ENCODE results near the gene CCDC47. TPM values are rescaled to one million over a fixed set of nuclear protein-coding genes. Genes with fewer than 3 reads are reported as not detected.
"Not testable (repeated sequence)": the region's sequence is repeated elsewhere in the genome, so short reads cannot be mapped to it uniquely, and the experiment has no call there.

Gene CCDC47, protein sequence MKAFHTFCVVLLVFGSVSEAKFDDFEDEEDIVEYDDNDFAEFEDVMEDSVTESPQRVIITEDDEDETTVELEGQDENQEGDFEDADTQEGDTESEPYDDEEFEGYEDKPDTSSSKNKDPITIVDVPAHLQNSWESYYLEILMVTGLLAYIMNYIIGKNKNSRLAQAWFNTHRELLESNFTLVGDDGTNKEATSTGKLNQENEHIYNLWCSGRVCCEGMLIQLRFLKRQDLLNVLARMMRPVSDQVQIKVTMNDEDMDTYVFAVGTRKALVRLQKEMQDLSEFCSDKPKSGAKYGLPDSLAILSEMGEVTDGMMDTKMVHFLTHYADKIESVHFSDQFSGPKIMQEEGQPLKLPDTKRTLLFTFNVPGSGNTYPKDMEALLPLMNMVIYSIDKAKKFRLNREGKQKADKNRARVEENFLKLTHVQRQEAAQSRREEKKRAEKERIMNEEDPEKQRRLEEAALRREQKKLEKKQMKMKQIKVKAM
- total RNA-seq = 10 to 100 TPM; 53.8 to 75.7 TPM

DNA sequence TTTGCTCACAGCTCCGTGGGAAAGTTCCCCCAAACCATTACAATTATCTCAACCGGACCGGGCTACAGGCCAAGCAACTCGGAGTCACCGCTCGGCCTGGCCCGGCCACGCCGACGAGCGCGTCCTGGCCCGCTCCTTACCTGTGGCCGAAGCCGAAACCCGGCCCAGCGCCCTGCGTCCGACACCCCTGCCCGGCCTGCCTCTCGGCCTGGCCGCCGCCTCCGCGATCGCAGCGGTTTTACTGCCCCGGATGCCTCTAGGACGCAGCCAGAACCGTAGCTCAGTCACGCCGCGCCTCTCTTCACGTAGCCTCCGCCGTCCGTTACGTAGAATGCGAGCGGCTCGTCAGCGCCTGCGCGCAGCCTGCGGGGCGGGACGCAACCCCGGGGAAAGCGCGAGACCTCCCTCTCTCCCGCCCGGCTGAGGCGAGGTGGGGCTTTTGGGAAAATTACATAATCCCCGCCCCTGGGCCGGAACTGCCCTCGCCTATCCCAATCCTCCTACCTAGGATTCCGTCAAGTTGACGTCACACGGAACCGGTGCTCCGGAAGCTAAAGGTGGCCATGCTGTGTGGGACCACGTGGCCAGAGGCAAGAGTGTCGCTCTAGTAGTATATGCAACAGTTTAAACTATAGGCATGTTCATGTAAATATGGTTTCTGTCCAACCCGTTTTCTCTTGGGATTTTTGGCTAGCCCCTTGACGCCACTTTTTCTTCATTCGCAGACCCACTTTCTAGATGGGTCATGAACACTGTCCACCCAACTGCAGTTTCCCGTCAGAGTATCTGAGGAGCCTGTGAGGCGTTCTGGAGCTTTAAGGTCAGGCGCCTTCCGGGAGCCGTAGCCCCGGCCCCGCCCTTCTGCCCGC lies at the start of gene CCDC47:
TSS of gene CCDC47 (minus strand) at position 326 of the 869 bp plus-strand sequence. CDS start 7,422 bp downstream, outside the sequence.
- peak; percentile 89 to 91 for ATAC-seq

DNA sequence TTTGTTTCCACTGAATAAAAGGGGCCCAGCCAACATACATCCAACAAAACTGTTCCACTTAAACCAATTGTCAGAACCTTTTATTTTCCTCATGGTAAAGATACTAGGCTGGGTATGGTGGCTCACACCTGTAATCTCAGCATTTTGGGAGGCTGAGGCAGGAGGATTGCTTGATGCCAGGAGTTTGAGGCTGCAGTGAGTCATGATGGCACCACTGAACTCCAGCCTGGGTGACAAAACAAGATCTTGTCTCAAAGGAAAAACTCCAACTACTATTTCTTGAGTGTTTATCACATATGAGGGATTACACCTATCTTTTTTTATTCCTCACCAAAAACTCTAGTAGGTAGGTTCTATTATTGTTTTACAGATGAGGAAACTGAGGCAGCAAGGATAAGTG lies 49.1 kb upstream of the CCDC47 start:
- no peaks in the 10 kb centered on the region for H3K9me3 Mint-ChIP-seq
- peak overlapping the region; percentile 87 to 94 for H3K27ac Mint-ChIP-seq
- no peak for DNase-seq (ENCODE audit: low spot score in 2 of 2)
- H3K36me3 Mint-ChIP-seq = peaks cover 53 to 80% of the 10 kb centered on the region in 2 donors
- no peak for ATAC-seq

More for the DNA sequence above, at the start of gene CCDC47:
- peaks cover 33 to 40% of the 10 kb centered on the region in 2 donors for H3K36me3 Mint-ChIP-seq
- H3K9me3 Mint-ChIP-seq = no peaks in the 10 kb centered on the region
- DNase-seq (ENCODE audit: low spot score in 2 of 2) = peak; percentile 98 to 99
- H3K27ac Mint-ChIP-seq = peak within 1 kb of the TSS; percentile 98 to 99

DNA sequence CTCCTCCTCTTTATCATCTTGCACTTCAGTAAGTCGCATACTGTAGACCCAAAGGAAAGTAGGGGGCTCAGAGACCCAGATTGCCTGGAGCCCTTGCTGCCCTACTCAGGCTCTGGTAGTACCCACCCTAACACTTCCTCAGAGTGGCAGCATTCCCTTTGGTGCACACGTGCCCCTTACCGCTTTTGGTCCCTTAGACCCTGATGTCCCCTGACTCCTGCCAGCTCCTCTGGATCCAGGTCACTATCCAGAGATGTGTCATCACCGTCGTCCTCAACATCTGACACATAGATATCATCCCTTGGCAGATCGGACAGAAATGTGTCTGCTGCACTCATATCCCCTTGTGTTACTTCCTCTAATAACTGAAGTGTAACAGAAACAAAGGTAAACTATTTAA lies 48.4 kb upstream of the CCDC47 start:
- Mint-ChIP-seq H3K27ac (peak overlapping the region; percentile 87 to 94), H3K36me3 (peaks cover 49 to 75% of the 10 kb centered on the region in 2 donors), H3K9me3 (no peaks in the 10 kb centered on the region)
- ATAC-seq (no peak), DNase-seq (ENCODE audit: low spot score in 2 of 2) (no peak)

DNA sequence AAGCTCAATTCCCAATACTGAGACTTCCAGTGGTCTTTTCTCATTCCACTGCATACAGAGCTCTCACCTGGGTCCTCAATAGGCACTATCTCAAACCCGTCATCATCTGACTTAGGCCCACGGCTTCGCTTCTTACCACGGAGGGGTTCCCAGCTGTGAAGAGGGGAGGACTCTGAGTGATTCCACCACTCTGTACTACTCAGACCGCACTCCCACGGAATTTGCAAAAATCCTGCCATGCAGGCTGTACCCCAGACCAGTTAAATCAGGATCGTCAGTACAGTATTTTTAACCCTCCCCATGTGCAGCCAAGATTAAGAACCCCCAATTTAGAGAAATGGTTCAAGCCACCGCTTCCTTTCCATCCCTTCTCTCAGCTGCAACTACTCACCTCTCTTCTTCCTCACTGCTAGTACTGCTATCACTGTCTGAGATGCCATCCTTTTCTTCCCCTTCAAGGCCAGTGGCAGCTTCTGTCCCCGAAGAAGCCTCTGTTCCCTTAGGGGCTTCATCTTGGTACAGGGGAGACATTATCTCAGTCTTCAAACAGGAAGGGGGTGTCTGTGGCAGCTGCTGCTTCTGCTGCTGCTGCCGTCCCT lies 47.7 kb upstream of the CCDC47 start:
- ATAC-seq (peak; percentile 13 to 34), DNase-seq (ENCODE audit: low spot score in 2 of 2) (no peak)
- Mint-ChIP-seq H3K9me3 (no peaks in the 10 kb centered on the region), H3K36me3 (peaks cover 41 to 67% of the 10 kb centered on the region in 2 donors), H3K27ac (peak overlapping the region; percentile 87 to 94)

DNA sequence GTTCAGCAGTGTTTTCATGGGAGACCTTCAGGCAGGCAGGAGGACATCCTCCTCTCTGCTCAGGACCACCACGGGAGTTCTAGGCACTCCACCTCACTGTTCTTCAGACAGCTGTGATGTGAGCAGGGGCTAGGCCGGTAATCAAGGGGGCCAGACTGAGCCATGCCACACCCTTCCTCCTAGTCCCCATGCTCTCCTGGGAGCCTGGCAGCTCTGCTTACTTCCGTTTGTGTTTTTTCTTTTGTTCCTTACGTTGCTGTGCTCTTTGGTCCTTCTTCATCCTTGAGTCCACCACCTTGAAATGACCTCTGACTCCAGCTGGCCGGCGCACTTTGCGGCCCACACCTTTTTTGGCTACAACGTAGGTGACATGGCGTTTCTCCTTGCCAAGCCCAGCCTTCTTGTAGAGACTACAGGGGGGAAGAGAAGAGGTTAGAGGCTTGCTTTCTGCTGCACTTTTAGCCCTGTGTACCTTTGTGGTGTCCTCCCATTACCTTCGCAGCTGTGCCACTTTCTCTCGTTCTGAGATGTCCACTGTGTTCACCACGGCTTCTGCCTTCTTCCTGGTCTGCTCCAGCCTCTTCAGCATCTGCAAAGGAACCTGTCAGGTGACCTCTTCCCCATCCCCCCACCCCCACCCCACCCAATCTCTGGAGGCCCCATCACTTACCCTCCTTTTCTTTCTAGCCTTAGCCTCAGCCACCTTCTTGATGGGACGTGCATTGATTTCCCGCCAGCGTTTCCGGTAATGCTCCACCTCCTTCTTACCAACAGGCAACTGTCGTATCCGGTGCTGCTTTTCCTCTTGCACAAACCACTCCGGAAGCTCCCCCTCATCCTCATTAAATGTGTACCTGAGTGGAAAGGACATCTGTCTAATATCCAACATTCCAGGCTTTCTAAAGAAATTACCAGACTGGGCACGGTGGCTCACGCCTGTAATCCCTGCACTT lies 46.5 kb upstream of the CCDC47 start:
- ATAC-seq (peak; percentile 22 to 30), DNase-seq (ENCODE audit: low spot score in 2 of 2) (no peak)
- H3K36me3 Mint-ChIP-seq = peaks cover 31 to 67% of the 10 kb centered on the region in 2 donors
- peak overlapping the region; percentile 87 to 94 for H3K27ac Mint-ChIP-seq
- no peaks in the 10 kb centered on the region for H3K9me3 Mint-ChIP-seq

DNA sequence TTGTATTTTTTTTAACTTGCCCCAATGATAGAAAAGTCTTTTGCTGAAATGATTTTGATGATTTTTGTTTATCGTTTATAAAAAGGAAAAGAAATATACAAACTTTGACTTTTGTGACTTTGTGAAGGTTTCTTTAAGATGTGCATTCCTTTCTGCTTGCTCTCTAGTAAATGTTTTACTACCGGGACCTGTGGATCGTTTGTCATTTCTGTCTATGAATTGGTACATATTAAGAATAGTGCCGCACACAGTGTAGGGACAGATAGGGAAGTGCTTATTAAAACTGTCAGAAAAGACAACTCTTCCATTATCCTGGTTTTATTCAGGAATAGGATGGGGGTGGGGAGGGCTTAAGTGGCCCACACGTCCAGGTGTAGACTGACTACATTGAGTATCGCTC lies 45.7 kb upstream of the CCDC47 start:
- no peak for DNase-seq (ENCODE audit: low spot score in 2 of 2)
- Mint-ChIP-seq H3K27ac (peak overlapping the region; percentile 87 to 91), H3K36me3 (peaks cover 24 to 62% of the 10 kb centered on the region in 2 donors), H3K9me3 (no peaks in the 10 kb centered on the region)
- ATAC-seq = no peak

DNA sequence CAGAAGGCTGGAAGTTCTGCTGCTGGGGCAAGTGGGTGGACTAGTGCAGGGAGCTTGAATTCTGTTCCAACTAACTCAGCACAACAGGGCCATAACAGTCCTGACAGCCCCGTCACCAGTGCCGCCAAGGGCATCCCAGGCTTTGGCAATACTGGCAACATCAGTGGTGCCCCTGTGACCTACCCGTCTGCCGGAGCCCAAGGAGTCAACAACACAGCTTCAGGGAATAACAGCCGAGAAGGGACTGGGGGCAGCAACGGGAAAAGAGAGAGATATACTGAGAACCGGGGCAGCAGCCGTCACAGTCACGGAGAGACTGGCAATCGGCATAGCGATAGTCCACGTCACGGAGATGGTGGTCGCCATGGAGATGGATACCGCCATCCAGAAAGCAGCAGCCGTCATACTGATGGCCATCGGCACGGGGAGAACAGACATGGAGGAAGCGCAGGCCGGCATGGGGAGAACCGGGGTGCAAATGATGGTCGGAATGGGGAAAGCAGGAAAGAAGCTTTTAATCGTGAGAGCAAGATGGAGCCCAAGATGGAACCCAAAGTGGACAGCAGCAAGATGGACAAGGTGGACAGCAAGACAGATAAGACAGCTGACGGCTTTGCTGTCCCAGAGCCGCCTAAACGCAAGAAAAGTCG lies 44.5 kb upstream of the CCDC47 start:
- Mint-ChIP-seq H3K27ac (peak overlapping the region in 1 of 2 donors; percentile 59), H3K9me3 (no peaks in the 10 kb centered on the region), H3K36me3 (peaks cover 25 to 57% of the 10 kb centered on the region in 2 donors)
- ATAC-seq = no peak
- no peak for DNase-seq (ENCODE audit: low spot score in 2 of 2)

DNA sequence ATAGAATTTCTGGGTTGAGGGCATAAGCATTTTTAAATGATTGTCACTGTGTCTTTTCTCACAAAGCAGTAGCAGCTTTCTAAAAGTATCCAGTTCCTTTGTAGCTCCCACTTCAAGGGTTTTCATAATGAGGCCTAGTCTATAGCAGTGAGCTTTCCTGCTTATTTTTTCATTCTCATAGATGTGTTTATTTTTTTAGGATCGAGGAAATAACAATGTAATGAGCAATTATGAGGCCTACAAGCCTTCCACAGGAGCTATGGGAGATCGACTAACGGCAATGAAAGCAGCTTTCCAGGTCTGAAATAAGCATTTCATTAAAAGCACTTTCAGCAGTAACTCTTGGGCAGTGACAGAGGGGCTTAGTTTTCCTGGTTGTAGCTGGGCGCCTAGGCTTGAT lies 43.3 kb upstream of the CCDC47 start:
- H3K36me3 Mint-ChIP-seq = peaks cover 20 to 59% of the 10 kb centered on the region in 2 donors
- DNase-seq (ENCODE audit: low spot score in 2 of 2) = no peak
- H3K9me3 Mint-ChIP-seq = no peaks in the 10 kb centered on the region
- H3K27ac Mint-ChIP-seq = no peak overlapping the region
- no peak for ATAC-seq

DNA sequence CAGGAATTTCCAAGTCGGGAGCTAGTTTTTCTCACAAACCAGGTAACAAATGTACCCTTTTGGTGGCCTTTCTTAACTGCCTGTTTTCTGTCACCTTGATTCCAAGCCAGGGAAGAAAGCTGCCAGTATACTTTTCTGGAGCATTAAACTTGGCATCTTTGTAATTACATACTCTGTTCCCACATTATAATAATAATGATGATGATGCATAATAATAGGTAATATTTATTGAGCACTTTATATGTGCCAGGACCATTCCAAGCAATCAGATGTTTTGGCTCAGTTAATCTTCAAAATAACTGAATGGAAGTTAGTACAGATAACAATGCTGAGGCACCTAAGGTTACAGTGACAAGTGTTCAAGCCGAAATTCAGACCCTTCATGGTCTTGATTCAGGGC lies 42.7 kb upstream of the CCDC47 start:
- no peak for ATAC-seq
- H3K27ac Mint-ChIP-seq = peak overlapping the region in 1 of 2 donors; percentile 74
- DNase-seq (ENCODE audit: low spot score in 2 of 2) = no peak
- peaks cover 20 to 58% of the 10 kb centered on the region in 2 donors for H3K36me3 Mint-ChIP-seq
- H3K9me3 Mint-ChIP-seq = no peaks in the 10 kb centered on the region

DNA sequence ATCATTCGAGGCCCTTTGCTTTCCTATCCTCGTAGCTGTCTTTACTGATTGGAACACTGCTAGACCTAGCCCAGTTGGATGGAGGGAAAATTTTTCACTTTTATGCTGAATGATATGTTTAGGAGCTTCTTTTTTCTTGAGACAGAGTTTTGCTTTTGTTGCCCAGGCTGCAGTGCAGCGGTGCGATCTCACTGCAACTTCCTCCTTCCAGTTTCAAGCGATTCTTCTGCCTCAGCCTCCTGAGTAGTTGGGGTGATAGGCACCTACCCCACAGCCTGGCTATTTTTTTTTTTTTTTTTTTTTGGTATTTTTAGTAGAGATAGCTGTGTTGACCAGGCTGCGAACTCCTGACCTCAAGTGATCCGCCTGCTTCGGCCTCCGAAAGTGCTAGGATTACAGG lies 36.6 kb upstream of the CCDC47 start:
- Mint-ChIP-seq H3K9me3 (no peaks in the 10 kb centered on the region), H3K27ac (no peak overlapping the region), H3K36me3 (peaks cover 20 to 47% of the 10 kb centered on the region in 2 donors)
- DNase-seq (ENCODE audit: low spot score in 2 of 2) (no peak), ATAC-seq (no peak)

DNA sequence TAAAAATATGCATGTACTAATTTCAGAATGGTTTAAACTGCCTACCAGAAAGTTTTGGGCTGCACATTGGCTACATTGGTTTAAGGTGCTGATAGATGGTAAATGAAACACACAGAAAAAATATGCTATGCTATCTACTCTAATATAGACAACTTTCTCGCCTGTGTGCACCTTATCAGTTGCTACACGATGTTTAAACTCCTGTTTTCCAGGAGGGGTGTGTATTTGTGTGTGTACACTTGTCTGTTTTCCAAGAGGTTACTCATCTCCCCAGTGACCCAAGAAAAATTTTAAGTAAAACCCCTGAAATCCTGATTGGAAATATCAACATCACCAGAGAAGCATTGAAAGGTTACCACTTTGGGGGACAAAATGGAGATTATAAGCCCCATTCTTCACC lies 32.2 kb upstream of the CCDC47 start:
- ATAC-seq (no peak), DNase-seq (ENCODE audit: low spot score in 2 of 2) (no peak)
- Mint-ChIP-seq H3K36me3 (peaks cover 8 to 28% of the 10 kb centered on the region in 2 donors), H3K27ac (peak overlapping the region in 1 of 2 donors; percentile 59), H3K9me3 (no peaks in the 10 kb centered on the region)

DNA sequence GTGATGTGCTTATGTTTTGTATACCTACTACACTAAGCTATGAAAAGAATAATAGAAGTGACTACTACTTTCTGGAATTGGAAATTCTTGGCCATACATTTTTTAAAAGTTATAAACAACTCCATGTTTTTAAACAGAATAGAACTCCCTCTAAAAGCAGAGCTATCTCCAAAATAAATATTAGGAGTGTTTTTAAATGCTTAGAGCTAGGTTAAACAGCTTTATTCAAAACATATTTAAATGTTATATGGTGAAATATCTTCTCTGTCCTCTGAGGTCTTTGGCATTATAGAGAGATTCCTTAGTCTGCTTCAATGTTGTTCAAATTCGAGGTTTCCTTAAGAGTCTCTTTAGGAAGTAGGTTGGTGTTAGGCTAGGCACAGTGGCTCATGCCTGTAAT lies 30.9 kb upstream of the CCDC47 start:
- peaks cover 8 to 22% of the 10 kb centered on the region in 2 donors for H3K36me3 Mint-ChIP-seq
- ATAC-seq (no peak), DNase-seq (ENCODE audit: low spot score in 2 of 2) (no peak)
- H3K27ac Mint-ChIP-seq = peak overlapping the region in 1 of 2 donors; percentile 40
- H3K9me3 Mint-ChIP-seq = no peaks in the 10 kb centered on the region

DNA sequence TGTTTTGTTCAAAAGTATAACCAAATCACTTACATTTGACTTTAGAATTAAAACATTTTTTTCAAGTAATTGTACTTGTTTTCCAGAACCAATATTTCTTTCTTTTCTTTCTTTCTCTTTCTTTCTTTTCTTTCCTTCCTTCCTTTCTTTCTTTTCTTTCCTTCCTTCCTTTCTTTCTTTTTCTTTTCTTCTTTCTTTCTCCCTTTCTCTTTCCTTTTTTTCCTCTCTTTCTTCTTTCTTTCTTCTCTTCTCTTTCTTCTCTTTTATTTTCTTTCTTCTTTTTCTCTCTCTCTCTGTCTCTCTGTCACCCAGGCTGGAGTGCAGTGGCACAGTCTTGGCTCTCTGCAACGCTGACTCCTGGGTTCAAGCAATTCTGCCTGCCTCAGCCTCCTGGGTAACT lies 27.4 kb upstream of the CCDC47 start:
- H3K9me3 Mint-ChIP-seq = no peaks in the 10 kb centered on the region
- no peak for ATAC-seq
- no peak for DNase-seq (ENCODE audit: low spot score in 2 of 2)
- peaks cover 0 to 6% of the 10 kb centered on the region in 2 donors for H3K36me3 Mint-ChIP-seq
- H3K27ac Mint-ChIP-seq = peak overlapping the region in 1 of 2 donors; percentile 57

DNA sequence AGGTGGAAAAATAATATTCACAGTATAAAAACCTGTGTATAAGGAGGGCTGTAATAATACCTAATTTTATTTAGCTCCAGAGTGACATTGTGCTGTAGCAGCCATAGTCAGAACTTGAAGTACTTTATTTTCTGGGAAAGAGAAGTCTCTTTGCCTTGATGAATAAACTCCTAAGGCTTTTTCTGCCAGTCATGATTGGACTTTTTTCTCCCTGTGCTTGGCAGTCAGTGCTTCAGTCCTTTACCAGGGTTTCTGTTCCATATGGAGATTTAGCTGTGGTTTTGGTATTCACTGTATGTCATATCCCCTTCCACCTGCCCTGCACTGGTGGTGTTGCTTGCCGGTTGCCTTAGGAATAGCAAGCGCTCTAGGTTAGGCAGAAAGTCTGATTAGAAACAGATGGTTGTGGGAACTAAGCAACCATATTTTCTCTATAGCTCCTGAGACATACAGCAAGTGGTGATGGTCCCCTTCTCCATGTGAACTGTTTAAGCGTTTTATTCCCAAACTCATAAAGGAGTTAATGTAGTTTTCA lies 25.2 kb upstream of the CCDC47 start:
- Mint-ChIP-seq H3K27ac (no peak overlapping the region), H3K36me3 (peaks cover 6% of the 10 kb centered on the region in 2 donors), H3K9me3 (no peaks in the 10 kb centered on the region)
- ATAC-seq (no peak), DNase-seq (ENCODE audit: low spot score in 2 of 2) (no peak)

DNA sequence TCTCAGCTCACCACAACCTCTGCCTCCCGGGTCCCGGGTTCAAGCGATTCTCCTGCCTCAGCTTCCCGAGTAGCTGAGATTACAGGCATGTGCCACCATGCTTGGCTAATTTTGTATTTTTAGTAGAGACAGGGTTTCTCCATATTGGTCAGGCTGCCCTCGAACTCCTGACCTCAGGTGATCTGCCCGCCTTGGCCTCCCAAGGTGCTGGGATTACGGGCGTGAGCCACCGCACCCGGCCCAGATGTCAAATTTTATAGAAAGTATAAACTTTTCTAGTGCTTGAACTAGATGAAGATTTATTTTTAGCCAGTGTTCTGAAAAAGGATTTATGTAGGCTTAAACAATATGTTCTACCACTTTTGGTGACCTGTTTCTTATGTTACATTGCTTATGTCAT lies 23.0 kb upstream of the CCDC47 start:
- not testable (repeated sequence) for H3K9me3 Mint-ChIP-seq; ATAC-seq; H3K27ac Mint-ChIP-seq; DNase-seq (ENCODE audit: low spot score in 2 of 2)
- peaks cover 6 to 14% of the 10 kb centered on the region in 2 donors for H3K36me3 Mint-ChIP-seq
